Stimulated activated CD4-positive, alpha-beta T cell treated with anti-CD3 and anti-CD28 coated beads, Interleukin-4, amount 100 ng/mL, for 1 hour (primary cell): ENCODE data around the gene PPFIBP1.
"Not testable (repeated sequence)": the region's sequence is repeated elsewhere in the genome, so short reads cannot be mapped to it uniquely, and the experiment has no call there.

Source experiments
- DNase-seq: peaks from one replicate; pipeline ENCODE4 v3.0.0-alpha.2; 2020

PPFIBP1 gene

GRCh38 chr12:27631365-27631764 lies 107.4 kb downstream of the PPFIBP1 start:
- no peak for DNase-seq

GRCh38 chr12:27631813-27632491 lies 107.9 kb downstream of the PPFIBP1 start:
- no peak for DNase-seq

- DNase-seq = no peak
Observed at GRCh38 chr12:27635349-27635972, 111.5 kb downstream of the PPFIBP1 start.

GRCh38 chr12:27636569-27636968 lies 112.6 kb downstream of the PPFIBP1 start:
- DNase-seq = not testable (repeated sequence)

- DNase-seq = no peak
Observed at GRCh38 chr12:27637524-27637923, 113.5 kb downstream of the PPFIBP1 start.

GRCh38 chr12:27639265-27639664 lies 115.3 kb downstream of the PPFIBP1 start:
- no peak for DNase-seq

- DNase-seq = not testable (repeated sequence)
Observed at GRCh38 chr12:27640566-27641200, 116.7 kb downstream of the PPFIBP1 start.

GRCh38 chr12:27642361-27642760 lies 118.4 kb downstream of the PPFIBP1 start:
- not testable (repeated sequence) for DNase-seq

GRCh38 chr12:27642892-27643291 lies 118.9 kb downstream of the PPFIBP1 start:
- DNase-seq = not testable (repeated sequence)

GRCh38 chr12:27644158-27644845 lies 120.3 kb downstream of the PPFIBP1 start:
- DNase-seq = no peak

- no peak for DNase-seq
Observed at GRCh38 chr12:27645671-27646070, 121.7 kb downstream of the PPFIBP1 start.

GRCh38 chr12:27646149-27646548 lies 122.1 kb downstream of the PPFIBP1 start:
- no peak for DNase-seq

GRCh38 chr12:27650011-27650410 lies 126.0 kb downstream of the PPFIBP1 start:
- no peak for DNase-seq

GRCh38 chr12:27651201-27651600 lies 127.2 kb downstream of the PPFIBP1 start:
- no peak for DNase-seq

- DNase-seq = no peak
Observed at GRCh38 chr12:27652174-27652763, 128.3 kb downstream of the PPFIBP1 start.

GRCh38 chr12:27653661-27654060 lies 129.7 kb downstream of the PPFIBP1 start:
- DNase-seq = no peak

- not testable (repeated sequence) for DNase-seq
Observed at GRCh38 chr12:27655476-27655875, 131.5 kb downstream of the PPFIBP1 start.

GRCh38 chr12:27657296-27657695 lies 133.3 kb downstream of the PPFIBP1 start:
- DNase-seq = no peak

- no peak for DNase-seq
Observed at GRCh38 chr12:27665704-27666103, 141.7 kb downstream of the PPFIBP1 start.

GRCh38 chr12:27666510-27666909 lies 142.5 kb downstream of the PPFIBP1 start:
- no peak for DNase-seq

- DNase-seq = no peak
Observed at GRCh38 chr12:27667540-27667939, 143.5 kb downstream of the PPFIBP1 start.

GRCh38 chr12:27672051-27672450 lies 148.0 kb downstream of the PPFIBP1 start:
- DNase-seq = no peak

GRCh38 chr12:27672643-27673042 lies 148.6 kb downstream of the PPFIBP1 start:
- no peak for DNase-seq
